GM18868 (cell line): Measurements from ENCODE around the gene JARID2.

Source experiments
- ATAC-seq: cut with Tn5 transposase; IDR thresholded peaks from one replicate; pipeline ENCODE4 v1.9.1; 2021; ENCODE audit warnings: mild to moderate bottlenecking, moderate library complexity; ENCODE audit not compliant: unreplicated experiment

Gene JARID2

DNA sequence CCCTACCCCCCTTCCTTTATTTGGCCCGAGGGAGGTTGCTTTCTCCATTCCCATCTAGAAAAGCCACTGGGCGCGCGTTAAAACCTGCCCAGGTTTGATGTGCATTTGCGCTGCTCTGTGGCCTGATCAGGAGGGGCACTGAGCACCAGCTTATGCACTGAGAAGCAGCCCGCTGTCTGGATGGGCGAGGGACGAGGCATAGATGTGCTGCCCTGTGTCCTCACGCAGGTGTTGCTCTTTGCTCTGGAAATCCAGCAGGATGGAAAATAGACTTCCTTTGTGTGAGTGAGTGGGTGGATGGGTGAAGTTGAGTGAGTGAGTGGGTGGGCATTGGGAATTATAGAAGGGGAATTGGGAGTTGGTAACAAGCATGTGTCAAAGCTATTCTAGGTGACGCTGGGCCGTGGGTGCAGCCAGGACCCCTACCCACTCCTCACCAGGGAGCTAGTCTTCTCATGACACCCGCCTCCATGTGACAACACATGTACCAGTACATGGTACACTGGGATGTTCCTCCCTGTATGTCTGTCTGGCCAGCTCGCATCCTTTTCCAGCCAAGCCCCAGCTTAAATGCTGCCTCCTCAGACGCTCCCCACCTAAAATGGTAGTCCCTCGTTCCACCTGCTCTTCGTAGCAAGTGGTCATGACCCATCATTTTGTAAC lies 254.3 kb downstream of the JARID2 start:
- no peak for ATAC-seq

DNA sequence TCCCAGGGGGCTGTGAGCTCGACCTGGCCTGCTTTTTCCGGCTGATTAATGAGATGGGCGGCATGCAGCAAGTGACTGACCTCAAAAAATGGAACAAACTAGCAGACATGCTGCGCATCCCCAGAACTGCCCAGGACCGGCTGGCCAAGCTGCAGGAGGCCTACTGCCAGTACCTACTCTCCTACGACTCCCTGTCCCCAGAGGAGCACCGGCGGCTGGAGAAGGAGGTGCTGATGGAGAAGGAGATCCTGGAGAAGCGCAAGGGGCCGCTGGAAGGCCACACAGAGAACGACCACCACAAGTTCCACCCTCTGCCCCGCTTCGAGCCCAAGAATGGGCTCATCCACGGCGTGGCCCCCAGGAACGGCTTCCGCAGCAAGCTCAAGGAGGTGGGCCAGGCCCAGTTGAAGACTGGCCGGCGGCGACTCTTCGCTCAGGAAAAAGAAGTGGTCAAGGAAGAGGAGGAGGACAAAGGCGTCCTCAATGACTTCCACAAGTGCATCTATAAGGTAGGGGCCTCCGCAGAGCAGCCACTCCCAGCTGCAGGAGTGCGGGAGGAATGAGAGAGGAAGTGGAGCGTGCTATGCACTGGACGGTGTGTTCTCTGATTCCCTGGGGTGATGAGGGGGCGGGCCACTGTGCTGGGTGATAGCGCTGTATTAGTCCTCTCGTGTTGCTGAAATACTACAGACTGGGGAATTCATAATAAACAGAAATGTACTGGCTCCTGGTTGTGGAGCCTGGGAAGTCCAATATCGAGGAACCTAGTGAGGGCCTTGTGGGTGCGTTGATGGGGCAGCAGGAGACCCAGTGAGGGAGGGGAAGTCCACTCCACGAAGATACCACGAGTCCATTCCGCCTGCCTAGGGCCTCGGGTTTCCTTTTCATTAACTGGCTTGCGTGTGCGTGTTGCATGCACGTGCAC lies 255.3 kb downstream of the JARID2 start:
- no peak for ATAC-seq

DNA sequence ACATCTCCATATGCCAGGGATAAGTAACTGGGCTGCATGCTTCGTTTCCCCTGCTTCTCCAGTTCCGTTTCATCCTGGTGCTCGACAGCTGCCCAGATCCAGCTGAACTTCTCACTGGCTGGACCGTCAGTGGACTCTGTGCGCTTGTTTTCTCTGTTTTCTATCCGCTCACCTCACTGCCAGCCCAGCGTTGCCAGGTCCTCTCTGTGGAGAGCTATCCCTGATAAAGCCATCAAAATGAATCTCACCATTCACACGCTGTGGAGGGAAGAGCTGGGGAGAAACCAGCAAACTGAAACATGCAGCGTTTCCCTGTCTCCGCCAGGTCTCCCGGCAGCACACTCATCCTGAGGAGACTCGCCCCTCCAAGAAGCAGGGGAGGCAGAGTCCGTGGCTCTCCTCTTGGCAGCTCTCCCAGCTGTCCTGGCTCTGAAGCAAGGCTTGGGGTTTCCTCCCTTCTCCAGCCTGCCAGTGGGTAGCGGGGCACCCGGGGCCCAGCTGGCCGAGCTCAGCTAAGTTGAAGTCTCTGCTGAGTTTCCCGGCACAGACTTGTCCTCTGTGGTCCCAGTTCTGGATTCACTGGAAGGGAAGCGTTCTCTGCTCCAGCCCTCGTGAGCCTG lies 256.1 kb downstream of the JARID2 start:
- ATAC-seq = no peak

DNA sequence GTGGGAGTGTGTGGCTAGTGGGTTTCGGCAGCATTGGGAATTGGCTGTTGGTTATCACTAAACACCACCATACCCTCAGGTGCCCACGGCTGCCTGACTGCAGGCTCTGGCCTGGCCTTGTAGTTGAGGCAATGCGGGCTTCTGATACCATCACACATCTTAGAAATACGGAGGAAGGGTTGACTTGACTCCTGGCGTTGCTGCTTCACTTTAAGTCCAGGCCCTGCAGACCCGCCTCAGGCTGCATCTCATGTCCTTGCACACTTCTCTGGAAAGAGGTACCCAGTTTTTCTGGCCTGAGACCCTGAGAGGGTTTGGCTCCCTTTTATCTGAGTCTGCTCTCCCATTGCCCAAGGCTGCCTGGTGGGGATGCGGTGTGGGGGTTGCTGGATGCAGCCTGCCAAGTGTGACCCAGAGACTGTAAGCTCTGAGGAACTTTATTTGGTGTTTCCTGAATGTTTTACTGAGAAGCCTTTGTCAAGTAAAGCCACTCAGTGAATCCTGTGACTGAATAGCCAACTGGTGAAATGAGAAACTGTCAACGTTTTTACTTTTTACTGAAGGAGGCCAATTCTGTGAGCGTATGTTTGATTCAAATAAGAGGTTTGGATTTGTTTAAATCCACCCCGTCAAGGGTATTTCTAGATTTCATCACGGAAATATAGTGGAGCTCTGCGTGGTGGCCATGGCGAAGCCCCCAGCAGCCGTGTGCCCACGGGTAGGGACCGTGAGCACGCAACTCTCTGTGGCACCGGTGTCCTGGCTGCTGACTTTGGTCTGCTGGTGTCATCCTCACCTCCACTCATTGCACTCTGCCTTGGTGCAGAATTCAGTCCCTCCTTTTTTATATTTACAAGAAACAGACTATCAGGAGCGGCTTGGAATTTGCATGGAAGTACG lies 256.8 kb downstream of the JARID2 start:
- no peak for ATAC-seq

DNA sequence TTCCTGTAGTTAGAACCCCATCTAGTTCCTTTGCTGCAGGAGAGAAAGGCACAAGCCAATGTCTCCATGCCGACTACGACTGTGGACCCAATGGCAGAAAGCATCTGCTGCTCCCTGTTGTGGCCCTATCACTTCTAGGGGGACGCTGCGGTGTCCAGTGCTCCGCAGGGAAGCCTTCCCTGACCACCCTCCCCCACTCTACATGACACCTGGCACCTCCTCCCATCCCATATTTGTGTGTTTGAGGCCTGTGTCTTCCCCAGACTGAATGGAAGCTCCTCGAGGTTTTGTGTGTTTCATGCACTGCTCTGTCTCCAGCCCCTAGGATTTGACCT lies 257.4 kb downstream of the JARID2 start:
- no peak for ATAC-seq

DNA sequence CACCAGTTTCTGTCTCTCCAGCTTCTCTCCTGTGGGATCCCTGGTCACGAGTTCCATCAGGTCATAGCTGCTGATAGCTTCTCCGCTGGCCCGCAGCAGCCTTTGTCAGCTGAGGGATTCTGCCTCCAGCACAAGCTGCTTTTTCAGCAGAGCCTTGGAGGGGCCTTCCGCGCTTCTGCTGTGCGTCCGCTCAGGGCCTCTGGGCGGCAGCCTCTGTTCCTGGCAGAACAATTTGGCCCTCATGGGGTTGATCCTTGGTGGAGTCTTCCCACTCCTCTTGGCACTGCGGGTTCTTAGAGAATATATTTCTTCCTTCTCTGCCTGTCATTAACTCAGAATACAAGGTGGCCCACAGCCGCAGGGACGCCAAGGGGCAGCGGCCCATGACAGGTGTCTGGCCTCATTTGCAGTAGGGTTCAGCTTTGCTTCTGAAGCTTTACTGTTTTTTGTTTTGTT lies 258.2 kb downstream of the JARID2 start:
- ATAC-seq = no peak

DNA sequence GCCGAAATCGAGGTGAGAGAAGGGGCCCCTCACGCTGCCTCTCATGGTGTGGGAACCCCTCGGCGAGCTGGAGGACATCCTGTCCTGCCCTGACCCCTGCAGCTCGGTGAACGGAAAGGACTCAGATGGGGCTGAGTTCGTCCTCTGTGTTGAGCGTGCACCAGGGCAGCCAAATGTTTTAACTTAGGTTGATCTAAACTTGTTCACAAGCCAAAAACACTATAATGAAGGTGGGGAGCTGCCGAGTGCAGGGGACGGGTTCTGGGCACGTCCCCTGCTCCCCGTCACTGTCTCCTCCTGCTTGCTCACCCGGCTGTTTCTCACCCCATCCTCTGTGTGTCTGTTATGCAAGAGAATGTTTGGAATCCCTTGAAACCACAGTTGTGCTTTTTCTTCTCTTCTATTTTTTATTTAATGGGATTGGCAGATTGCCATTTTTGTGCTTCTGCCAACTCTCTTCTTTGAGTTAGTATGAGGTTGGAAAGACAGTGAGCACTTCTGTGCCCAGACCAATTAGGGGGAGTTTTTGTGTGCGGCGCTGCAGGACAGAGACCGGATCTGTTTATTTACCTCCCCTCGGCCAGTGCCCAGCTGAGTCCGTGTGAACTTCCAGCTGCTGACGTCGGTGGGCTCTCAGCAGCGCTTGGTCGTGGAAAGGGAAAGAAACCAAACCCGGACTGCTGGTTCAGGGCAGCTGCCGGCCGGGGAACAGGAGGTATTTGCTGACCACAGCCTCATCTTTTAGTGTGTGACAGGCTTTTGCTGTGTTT lies 258.9 kb downstream of the JARID2 start:
- no peak for ATAC-seq

DNA sequence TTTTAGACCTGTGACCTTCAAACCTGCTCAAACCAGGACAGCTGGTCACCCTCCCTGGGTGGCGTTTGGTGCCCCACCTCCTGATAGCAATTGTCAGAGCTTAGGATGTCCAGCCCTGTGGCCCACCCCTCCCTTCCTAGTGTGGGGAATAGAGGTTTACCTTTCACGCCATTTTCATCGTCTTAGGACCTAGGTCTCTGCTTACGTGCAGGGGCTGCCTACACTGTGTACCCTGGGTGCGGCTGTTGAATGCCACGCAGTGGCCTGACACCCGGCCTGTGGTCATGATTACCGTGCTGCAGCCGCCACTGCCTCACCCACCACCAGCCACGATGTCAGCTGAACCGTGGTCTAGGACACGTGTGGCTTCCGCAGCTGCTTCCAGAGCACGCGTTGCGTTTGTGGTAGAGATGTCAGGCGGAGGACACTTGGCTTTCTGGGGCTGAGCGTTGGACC lies 259.6 kb downstream of the JARID2 start:
- no peak for ATAC-seq

DNA sequence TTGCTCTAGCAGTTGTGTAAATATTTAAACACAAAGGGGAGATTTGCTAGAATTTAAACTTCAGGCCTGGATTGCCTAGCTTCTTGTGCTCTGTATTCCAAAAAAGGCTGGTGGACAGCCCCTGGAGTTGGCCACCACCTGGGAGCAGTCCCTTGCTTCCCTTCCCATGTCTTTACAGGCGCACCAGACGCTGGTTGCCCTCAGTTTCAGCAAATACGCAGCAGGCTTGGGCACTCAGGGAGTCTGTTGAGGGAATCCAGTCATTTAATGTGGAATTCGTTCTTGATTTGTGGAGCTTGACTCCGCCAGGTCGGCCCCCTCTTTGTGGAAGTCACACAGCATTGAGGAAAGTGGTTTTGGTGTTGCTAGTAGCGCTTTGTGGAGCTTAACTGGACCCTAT lies 260.2 kb downstream of the JARID2 start:
- ATAC-seq = no peak

DNA sequence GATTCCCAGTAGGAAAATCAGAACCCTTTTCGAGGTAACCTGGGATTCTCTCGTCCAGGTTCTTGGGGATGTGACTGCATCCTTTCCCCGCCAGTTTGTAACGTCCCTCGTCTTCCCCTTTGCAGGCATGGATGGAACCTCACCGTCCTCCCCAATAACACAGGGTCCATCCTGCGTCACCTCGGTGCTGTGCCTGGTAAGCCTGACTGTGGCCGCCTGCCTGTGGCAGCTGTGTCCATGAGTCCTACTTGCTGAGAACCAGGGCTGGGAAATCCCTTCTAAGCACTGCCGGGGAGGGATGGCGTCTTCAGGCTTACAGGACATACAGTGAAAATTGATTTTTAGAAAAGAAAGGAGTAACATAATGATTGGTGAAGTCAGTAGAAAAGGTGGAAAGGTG lies 261.4 kb downstream of the JARID2 start:
- ATAC-seq = no peak

DNA sequence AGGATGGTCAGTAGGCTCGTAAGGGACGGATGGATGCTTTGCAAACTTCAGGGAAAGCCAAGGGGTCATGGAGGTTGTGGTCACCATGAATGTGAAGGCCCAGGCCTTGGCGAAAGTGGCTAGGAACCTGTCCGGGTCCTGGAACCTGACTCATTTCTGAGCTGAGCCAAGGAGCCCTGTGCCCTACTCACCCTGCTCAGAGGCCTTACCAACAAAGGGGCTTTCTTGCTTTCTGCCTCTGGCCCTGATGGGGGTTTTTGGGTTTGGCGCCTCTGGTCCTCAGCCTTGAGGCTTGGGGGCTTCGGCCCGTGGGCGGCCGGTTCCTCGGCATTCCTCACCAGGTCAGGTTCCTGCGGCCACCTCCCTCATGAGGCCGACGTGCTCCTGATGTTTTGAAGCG lies 261.9 kb downstream of the JARID2 start:
- no peak for ATAC-seq

DNA sequence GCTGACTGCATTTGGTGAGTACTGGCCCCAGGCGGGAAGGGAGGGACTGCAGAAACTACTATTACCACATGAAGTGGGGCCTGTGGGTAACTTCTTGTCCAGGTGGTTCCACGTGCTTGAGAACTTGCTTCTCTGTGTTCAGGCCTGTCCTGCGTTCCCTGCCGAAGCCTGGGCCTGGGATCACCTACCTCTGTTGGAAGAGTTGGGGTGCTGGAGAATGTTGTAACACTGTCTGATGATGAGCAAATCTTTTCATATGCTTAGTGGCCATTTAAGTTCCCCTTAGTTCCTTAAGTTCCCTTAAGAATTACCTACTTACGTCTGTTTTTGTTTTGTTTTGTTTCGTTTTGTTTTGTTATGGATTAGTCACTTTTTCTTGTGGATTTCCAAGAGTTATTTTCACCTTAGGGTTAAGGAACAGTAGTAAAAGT lies 262.6 kb downstream of the JARID2 start:
- no peak for ATAC-seq

DNA sequence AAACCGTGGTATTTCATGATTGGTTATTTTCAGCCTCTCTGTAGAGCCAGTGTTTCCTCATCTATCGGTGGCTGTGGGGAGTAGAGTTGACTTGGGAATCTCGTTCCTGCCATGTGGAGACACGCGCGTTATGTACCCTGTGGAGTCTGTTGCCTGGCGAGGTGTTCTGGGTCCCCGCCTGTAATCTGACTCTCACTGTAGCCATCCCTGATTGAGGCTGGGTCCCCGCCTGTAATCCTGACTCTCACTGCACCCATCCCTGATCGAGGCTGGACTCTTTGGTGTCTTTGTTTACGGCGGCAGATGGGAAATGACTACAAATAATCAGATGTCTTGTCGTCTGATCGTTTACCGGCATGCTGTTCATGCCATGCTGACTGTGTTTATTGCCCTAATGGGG lies 263.1 kb downstream of the JARID2 start:
- ATAC-seq = no peak

DNA sequence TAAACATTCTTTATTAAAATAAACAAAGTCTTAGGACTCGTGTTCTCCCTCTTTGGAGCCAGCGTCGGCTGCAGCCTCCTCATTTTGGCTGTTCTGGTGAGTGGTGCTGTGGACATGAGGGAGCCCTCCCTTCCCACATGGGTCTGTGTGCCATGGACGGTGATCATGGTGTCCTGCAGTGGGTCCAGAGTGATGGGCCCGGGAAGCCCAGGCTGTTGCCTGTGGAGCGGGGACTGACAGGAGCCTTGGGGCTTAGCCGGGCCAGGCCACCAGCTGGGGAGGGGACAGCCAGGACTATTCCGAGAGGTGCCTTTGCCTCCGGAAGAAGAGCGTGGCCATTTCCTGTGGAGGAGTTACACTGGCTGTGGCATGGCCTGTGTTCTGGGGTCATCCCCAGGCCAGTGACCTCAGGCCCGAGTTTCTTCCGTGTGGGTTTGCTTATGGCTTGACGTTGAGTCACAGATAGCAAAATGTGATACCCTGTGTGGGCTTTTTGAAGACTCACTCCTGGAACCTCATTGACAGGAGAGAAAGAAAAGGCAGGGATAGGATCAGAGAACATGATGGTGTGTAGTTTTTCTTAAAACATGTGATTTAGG lies 263.6 kb downstream of the JARID2 start:
- no peak for ATAC-seq

DNA sequence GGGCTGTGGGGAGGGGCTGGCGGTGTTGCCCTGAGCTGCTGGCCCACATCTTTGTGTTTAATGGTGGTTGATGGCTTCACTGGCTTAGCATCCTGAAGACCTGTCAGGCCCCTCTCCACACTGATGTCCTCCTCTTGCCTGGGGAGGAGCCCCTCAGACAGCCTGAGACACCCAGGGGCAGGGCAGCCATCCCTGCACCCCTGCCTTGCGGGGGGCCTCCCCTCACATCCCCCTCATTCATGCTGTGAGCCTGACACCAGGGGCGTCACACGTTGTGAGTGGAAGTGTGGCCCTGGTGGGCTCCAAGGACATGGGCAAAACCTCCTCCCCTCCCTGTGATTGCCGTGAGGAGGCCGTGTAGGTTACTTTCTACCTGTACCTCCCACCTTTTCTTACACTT lies 264.3 kb downstream of the JARID2 start:
- no peak for ATAC-seq

DNA sequence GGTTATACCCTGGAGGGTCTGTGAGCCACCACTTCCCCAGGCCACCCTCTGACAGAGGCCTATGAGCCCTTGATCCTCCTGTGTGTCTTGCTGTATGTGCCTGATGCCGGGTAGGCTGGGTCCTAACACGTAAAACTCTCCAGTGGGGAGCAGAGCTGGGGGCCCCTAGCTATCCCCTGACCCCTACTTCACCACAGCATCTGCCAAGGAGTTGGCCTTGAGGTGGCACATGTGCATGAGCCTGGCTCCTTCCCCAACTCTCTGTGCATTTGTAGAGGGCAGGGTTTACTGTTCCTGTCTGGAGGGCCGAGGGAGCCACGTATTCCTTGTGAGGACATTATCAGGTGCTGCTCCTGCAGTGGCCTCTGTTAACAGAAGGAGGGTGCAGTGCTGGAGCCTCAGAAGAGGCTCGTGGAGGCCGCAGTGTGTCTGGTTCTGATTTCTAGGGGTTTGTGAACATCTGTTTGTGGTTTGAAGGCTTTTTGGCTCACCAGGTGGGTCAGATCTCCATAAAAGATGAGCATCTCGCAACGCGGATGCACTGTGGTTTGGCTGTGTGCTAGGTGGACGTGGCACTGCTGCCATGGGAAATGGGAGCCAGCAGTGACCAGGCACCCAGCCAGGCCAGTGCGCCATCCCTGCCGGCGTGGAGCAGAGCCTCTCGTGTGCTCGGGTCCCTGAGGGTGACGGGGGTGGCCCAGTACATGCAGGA lies 264.8 kb downstream of the JARID2 start:
- ATAC-seq = no peak

DNA sequence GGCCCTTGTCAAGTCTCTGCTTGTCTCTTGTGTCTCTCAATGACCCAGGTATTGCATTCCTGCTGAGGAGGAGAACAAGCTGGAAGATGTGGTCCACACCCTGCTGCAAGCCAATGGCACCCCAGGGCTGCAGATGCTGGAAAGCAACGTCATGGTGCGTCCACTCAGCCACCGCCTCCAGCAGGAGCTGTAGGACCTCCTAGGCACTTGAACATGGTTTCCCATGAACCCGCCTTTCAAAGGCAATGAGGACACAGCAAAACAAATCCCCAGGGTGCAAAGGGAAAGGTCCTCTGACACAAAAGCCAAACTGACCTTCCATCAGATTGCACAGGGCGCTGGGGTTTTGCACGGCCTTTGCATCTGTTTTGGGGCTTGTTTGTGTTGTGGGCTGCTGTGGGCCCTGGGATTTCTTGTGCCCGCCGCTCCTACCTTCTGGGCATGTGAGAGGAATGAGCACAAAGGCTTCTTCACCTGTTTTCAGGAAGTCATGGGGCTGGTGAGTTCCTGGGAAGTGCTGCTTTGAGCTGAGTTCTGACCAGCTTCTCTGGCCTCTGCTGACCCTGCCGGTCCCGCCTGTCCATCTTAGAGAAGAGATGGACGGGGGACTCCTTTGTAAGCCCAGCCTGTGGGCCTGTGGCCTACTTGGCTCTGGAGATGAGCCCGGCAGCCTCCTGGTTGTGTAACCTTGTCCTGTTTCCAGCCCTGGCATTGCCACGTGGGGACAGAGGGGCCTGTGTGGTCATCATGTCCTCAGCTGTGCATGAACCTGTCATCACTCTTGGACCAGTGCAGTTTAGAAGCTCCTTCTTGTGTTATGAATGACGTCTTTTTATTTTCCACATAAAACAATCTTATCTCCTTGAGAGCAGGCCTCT lies 265.6 kb downstream of the JARID2 start:
- no peak for ATAC-seq

DNA sequence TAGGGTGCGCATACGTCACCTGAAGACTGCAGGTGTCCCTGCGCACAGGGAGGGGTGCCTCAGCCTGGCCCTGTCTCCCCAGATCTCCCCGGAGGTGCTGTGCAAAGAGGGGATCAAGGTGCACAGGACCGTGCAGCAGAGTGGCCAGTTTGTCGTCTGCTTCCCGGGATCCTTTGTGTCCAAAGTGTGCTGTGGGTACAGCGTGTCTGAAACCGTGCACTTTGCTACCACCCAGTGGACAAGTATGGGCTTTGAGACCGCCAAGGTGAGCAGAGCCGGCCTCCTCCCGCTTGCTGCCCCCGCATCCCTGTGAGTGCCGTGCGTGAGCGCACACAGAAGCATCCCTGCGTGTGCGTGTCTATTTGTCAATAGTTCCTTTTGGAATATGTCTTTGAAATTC lies 266.3 kb downstream of the JARID2 start:
- no peak for ATAC-seq
